ENCODE results near the gene UGCG. TPM values are rescaled to one million over a fixed set of nuclear protein-coding genes. Genes with fewer than 3 reads are reported as not detected.
"Not testable (repeated sequence)": the region's sequence is repeated elsewhere in the genome, so short reads cannot be mapped to it uniquely, and the experiment has no call there.

The UGCG gene
- total RNA-seq, 1 donor, result 76.9 TPM

DNA sequence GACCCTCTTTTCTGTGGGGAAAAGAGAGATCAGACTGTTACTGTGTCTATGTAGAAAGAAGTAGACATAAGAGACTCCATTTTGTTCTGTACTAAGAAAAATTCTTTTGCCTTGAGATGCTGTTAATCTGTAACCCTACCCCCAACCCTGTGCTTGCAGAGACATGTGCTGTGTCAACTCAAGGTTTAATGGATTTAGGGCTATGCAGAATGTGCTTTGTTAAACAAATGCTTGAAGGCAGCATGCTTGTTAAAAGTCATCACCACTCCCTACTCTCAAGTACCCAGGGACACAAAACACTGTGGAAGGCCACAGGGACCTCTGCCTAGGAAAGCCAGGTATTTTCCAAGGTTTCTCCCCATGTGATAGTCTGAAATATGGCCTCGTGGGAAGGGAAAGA lies 21.3 kb upstream of the UGCG start:
- not testable (repeated sequence) for H3K4me3 ChIP-seq (ENCODE audit: low read length); H3K4me1 ChIP-seq (ENCODE audit: insufficient read depth, low read length); H3K27me3 ChIP-seq (ENCODE audit: insufficient read depth, low read length); H3K9me3 ChIP-seq (ENCODE audit: low read depth, low read length)

DNA sequence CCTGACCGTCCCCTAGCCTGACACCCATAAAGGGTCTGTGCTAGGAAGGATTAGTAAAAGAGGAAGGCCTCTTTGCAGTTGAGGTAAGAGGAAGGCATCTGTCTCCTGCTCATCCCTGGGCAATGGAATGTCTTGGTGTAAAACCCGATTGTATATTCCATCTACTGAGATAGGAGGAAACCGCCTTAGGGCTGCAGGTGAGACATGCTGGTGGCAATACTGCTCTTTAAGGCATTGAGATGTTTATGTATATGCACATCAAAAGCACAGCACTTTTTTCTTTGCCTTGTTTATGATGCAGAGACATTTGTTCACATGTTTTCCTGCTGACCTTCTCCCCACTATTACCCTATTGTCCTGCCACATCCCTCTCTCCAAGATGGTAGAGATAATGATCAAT lies 20.9 kb upstream of the UGCG start:
- not testable (repeated sequence) for H3K4me1 ChIP-seq (ENCODE audit: insufficient read depth, low read length); H3K27me3 ChIP-seq (ENCODE audit: insufficient read depth, low read length); H3K9me3 ChIP-seq (ENCODE audit: low read depth, low read length); H3K4me3 ChIP-seq (ENCODE audit: low read length)

DNA sequence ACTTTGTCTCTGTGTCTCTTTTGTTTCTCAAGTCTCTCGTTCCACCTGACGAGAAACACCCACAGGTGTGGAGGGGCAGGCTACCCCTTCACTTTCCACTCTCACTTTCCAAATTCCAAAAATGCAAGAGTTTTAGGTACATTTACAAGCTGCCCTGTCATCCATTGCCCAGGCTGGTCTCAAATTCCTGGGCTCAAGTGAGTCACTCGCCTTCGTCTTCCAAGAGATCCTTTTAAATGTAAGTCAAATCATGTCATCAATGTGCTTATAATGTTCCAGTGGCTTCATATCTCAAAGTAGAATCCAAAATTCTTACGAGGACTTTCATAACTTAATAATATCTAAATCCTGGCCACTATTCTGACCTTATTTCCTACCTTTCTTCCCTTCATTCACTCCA lies 20.4 kb upstream of the UGCG start:
- Histone ChIP-seq H3K4me1 (ENCODE audit: insufficient read depth, low read length) (no peaks in the 10 kb centered on the region), H3K4me3 (ENCODE audit: low read length) (no peak overlapping the region), H3K27me3 (ENCODE audit: insufficient read depth, low read length) (peaks cover 3% of the 10 kb centered on the region), H3K9me3 (ENCODE audit: low read depth, low read length) (peaks cover 3% of the 10 kb centered on the region)

DNA sequence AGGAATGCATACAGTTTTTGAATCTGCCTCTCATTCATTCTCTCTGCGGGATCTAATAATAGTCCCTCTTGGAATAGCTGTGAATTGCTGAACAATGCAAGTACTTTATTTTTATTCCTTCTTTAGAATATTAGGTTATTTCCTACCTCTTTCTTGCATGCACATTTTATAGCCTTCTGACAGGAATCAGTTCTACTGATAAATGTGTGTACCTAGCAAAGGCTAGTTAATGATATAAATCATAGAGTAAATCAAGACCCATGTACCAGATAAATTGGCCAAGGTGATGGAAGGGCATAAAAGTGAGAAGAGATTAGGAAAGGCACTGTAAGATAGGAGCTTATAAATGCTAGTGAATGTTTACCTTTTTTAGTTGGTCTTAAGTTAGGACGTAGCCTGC lies 19.2 kb upstream of the UGCG start:
- Histone ChIP-seq H3K27me3 (ENCODE audit: insufficient read depth, low read length) (peaks cover 3% of the 10 kb centered on the region), H3K4me1 (ENCODE audit: insufficient read depth, low read length) (no peaks in the 10 kb centered on the region), H3K9me3 (ENCODE audit: low read depth, low read length) (peaks cover 4% of the 10 kb centered on the region), H3K4me3 (ENCODE audit: low read length) (no peak overlapping the region)

GRCh38 chr9:111878946-111879345 lies 17.7 kb upstream of the UGCG start:
- H3K4me3 ChIP-seq (ENCODE audit: low read length), result no peak overlapping the region

DNA sequence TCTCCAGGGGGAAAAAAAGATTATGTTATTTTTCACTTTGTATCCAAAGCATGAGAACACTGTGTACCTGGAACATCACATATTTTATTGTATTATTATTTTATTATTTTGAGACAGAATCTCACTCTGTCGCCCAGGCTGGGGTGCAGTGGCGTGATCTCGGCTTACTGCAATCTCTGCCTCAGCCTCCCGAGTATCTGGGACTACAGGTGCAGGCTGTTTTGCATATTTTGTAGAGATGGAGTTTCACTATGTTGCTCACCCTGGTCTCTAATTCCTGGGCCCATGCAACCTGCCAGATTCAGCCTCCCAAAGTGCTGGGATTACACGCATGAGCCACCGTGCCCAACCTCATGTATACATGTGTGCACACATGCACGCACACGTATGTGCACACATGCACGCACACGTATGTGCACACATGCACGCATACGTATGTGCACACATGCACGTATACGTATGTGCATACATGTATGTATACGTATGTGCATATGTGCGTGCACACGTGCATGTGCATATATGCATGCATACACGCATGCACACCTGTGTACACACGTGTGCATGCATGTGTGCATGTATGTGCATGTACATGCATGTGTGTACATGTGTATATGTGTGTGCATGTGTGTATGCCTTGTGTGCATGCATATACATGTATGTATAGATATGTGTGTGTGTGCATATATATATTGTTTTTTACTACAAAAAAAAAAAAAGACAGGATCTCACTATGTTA lies 9.5 kb upstream of the UGCG start:
- Histone ChIP-seq H3K4me1 (ENCODE audit: insufficient read depth, low read length) (peaks cover 7% of the 10 kb centered on the region), H3K9me3 (ENCODE audit: low read depth, low read length) (no peaks in the 10 kb centered on the region), H3K27me3 (ENCODE audit: insufficient read depth, low read length) (no peaks in the 10 kb centered on the region), H3K4me3 (ENCODE audit: low read length) (no peak overlapping the region)

More at GRCh38 chr9:111878946-111879345, 17.7 kb upstream of the UGCG start:
- Histone ChIP-seq H3K4me1 (ENCODE audit: insufficient read depth, low read length) (no peaks in the 10 kb centered on the region), H3K9me3 (ENCODE audit: low read depth, low read length) (peaks cover 4% of the 10 kb centered on the region), H3K27me3 (ENCODE audit: insufficient read depth, low read length) (no peaks in the 10 kb centered on the region)

- Histone ChIP-seq H3K4me3 (ENCODE audit: low read length) (no peak overlapping the region), H3K4me1 (ENCODE audit: insufficient read depth, low read length) (peaks cover 7% of the 10 kb centered on the region), H3K9me3 (ENCODE audit: low read depth, low read length) (no peaks in the 10 kb centered on the region), H3K27me3 (ENCODE audit: insufficient read depth, low read length) (no peaks in the 10 kb centered on the region)
Observed at GRCh38 chr9:111890334-111890733, 6.3 kb upstream of the UGCG start.

GRCh38 chr9:111890867-111891266 lies 5.7 kb upstream of the UGCG start:
- not testable (repeated sequence) for H3K4me3 ChIP-seq (ENCODE audit: low read length); H3K4me1 ChIP-seq (ENCODE audit: insufficient read depth, low read length); H3K9me3 ChIP-seq (ENCODE audit: low read depth, low read length); H3K27me3 ChIP-seq (ENCODE audit: insufficient read depth, low read length)

GRCh38 chr9:111891910-111892499 lies 4.6 kb upstream of the UGCG start:
- no peak overlapping the region for H3K4me3 ChIP-seq (ENCODE audit: low read length)
- H3K9me3 ChIP-seq (ENCODE audit: low read depth, low read length), result no peaks in the 10 kb centered on the region
- H3K27me3 ChIP-seq (ENCODE audit: insufficient read depth, low read length), result no peaks in the 10 kb centered on the region
- H3K4me1 ChIP-seq (ENCODE audit: insufficient read depth, low read length), result peaks cover 13% of the 10 kb centered on the region

- no peaks in the 10 kb centered on the region for H3K27me3 ChIP-seq (ENCODE audit: insufficient read depth, low read length)
- H3K9me3 ChIP-seq (ENCODE audit: low read depth, low read length), result no peaks in the 10 kb centered on the region
- H3K4me3 ChIP-seq (ENCODE audit: low read length), result peak overlapping the region; percentile 88
- peaks cover 34% of the 10 kb centered on the region for H3K4me1 ChIP-seq (ENCODE audit: insufficient read depth, low read length)
Observed at GRCh38 chr9:111896942-111897600, 457 bp downstream of the UGCG start.

- no peaks in the 10 kb centered on the region for H3K27me3 ChIP-seq (ENCODE audit: insufficient read depth, low read length)
- peak overlapping the region; percentile 88 for H3K4me3 ChIP-seq (ENCODE audit: low read length)
- H3K4me1 ChIP-seq (ENCODE audit: insufficient read depth, low read length), result peaks cover 36% of the 10 kb centered on the region
- no peaks in the 10 kb centered on the region for H3K9me3 ChIP-seq (ENCODE audit: low read depth, low read length)
Observed at GRCh38 chr9:111897601-111898137, 1.1 kb downstream of the UGCG start.

- H3K4me1 ChIP-seq (ENCODE audit: insufficient read depth, low read length), result peaks cover 44% of the 10 kb centered on the region
- H3K4me3 ChIP-seq (ENCODE audit: low read length), result peak overlapping the region; percentile 88
- no peaks in the 10 kb centered on the region for H3K27me3 ChIP-seq (ENCODE audit: insufficient read depth, low read length)
- no peaks in the 10 kb centered on the region for H3K9me3 ChIP-seq (ENCODE audit: low read depth, low read length)
Observed at GRCh38 chr9:111898331-111899096, 1.9 kb downstream of the UGCG start.

DNA sequence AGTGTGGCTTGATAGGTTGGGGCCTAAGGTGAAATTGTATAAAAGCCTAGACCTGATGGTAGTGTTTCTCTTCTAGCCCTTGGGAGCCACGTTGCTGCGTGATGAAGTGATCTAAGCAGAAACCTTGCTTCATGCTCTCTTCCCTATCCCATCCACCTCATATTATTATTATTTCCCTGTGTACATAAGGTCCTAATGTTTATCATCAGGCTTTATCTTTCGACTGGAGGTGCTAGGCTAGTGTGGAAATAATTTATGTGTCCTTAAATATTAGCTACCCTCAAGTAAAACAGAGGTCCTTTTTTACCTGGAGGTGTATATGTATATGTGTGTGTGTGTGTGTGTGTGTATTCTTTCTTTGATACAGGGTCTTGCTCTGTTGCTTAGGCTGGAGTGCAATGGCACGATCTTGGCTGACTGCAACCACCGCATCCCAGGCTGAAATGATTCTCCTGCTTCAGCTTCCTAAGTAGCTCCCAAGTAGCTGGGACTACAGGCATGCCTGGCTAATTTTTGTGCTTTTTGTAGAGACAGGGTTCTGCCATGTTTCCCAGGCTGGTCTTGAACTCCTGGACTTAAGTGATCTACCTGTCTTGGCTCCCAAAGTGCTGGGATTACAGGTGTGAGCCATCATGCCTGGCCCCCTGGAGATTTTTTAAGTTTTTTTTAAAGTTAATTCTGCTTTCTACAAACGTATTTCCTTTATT lies 3.7 kb downstream of the UGCG start:
- peaks cover 55% of the 10 kb centered on the region for H3K4me1 ChIP-seq (ENCODE audit: insufficient read depth, low read length)
- H3K27me3 ChIP-seq (ENCODE audit: insufficient read depth, low read length), result no peaks in the 10 kb centered on the region
- no peaks in the 10 kb centered on the region for H3K9me3 ChIP-seq (ENCODE audit: low read depth, low read length)
- H3K4me3 ChIP-seq (ENCODE audit: low read length), result no peak overlapping the region

- H3K4me1 ChIP-seq (ENCODE audit: insufficient read depth, low read length), result peaks cover 54% of the 10 kb centered on the region
- no peaks in the 10 kb centered on the region for H3K27me3 ChIP-seq (ENCODE audit: insufficient read depth, low read length)
- H3K9me3 ChIP-seq (ENCODE audit: low read depth, low read length), result no peaks in the 10 kb centered on the region
- no peak overlapping the region for H3K4me3 ChIP-seq (ENCODE audit: low read length)
Observed at GRCh38 chr9:111900858-111901612, 4.4 kb downstream of the UGCG start.
